K562 (cell line): ENCODE measurements around the gene FBP2. TPM values are rescaled to one million over a fixed set of nuclear protein-coding genes. Genes with fewer than 3 reads are reported as not detected.

Experiments
- ATAC-seq: fragments of 200-7000 bp; cut with Tn5 transposase; 3 replicates; pipeline ENCODE4 v1.9.1; 2020; ENCODE audit warnings: moderate library complexity
- BruUV-seq: library from RNA; stranded (reverse); fragments of 400-500 nt; replicated peaks from 2 replicates; lab custom pipeline; 2021; lab: Mats Ljungman, UMichigan
- CTCF ChIA-PET: fragments of 300-600 bp; formaldehyde crosslinking; extraction: SDS; loops from one replicate; lab custom pipeline; 2021; ENCODE audit warnings: low intra/inter-chr PET ratio; lab: Yijun Ruan, JAX
- POLR2A ChIA-PET: fragments of 300-600, 350-650 bp; sonication (Branson Sonifier 250); formaldehyde crosslinking; extraction: SDS; loops from one replicate; lab custom pipeline; 2021; ENCODE audit warnings: antibody characterized with exemption, inconsistent platforms; lab: Yijun Ruan, JAX
- DNase-seq, 4 experiments: peaks; one replicate each; pipeline versions ENCODE4 v3.0.0 to v3.0.0-alpha.2; 2011 to 2018; ENCODE audit warnings: low spot score in 3 of 4, mixed read lengths in 3 of 4; ENCODE audit errors: extremely low read depth in 1 of 4
- FAIRE-seq: peaks from 2 replicates; lab custom pipeline; 2011; peaks lifted over from hg19 to GRCh38; lab: Jason Lieb, UNC
- H2AFZ ChIP-seq: 2 replicates; pipeline ENCODE4 v1.6.0; 2011; ENCODE audit warnings: low read depth, low read length, control low read depth, inconsistent platforms
- H3K27ac ChIP-seq: fragments of 200-600 bp; 3 replicates; pipeline ENCODE4 v1.8.0; 2011; ENCODE audit warnings: low read depth, mild to moderate bottlenecking, control low read depth, inconsistent platforms, low read length, moderate library complexity, mixed read lengths; ENCODE audit errors: extremely low read depth
- H3K27me3 ChIP-seq, 2 experiments: fragments of 300-600 bp in 1 of 2; 2 replicates in 1 of 2; 3 replicates in 1 of 2; pipeline versions ENCODE4 v1.6.0 to v1.8.0; 2011; ENCODE audit warnings: inconsistent platforms in 2 of 2, low read length in 2 of 2, mild to moderate bottlenecking in 1 of 2, mixed read lengths in 1 of 2, moderate library complexity in 1 of 2; ENCODE audit not compliant: control insufficient read depth in 2 of 2, insufficient read depth in 2 of 2
- H3K36me3 ChIP-seq: fragments of 300-600 bp; 3 replicates; pipeline ENCODE4 v1.8.0; 2011; ENCODE audit warnings: mild to moderate bottlenecking, low read length, inconsistent platforms; ENCODE audit not compliant: control insufficient read depth, insufficient read depth
- H3K4me1 ChIP-seq, 2 experiments: fragments of 200-600 bp in 1 of 2; replicated peaks in 1 of 2; 2 replicates in 1 of 2; 3 replicates in 1 of 2; pipeline versions ENCODE4 v1.5.1 to v1.8.0; 2011; ENCODE audit warnings: inconsistent platforms in 2 of 2, low read length in 2 of 2, mild to moderate bottlenecking in 1 of 2, mixed read lengths in 1 of 2, moderate library complexity in 1 of 2; ENCODE audit not compliant: control insufficient read depth in 2 of 2, insufficient read depth in 2 of 2
- H3K4me2 ChIP-seq: 2 replicates; pipeline ENCODE4 v1.6.1; 2011; ENCODE audit warnings: low read length, control low read depth, inconsistent platforms, mixed read lengths; ENCODE audit not compliant: insufficient read depth
- H3K4me3 ChIP-seq: fragments of 200-600 bp; sonication (generic), shearing (Covaris generic); 2 replicates; pipeline ENCODE4 v1.5.1; 2016; ENCODE audit warnings: control low read depth, inconsistent platforms
- H3K79me2 ChIP-seq: fragments of 200-600 bp; 3 replicates; pipeline ENCODE4 v1.8.0; 2011; ENCODE audit warnings: low read length, inconsistent platforms; ENCODE audit not compliant: control insufficient read depth, insufficient read depth
- H3K9ac ChIP-seq, 2 experiments: 2 replicates each; pipeline versions ENCODE4 v1.6.0 to v1.6.1; 2011; ENCODE audit warnings: low read depth in 2 of 2, low read length in 2 of 2, control low read depth in 1 of 2, inconsistent platforms in 1 of 2, mild to moderate bottlenecking in 1 of 2, mixed read lengths in 1 of 2; ENCODE audit not compliant: insufficient read depth in 1 of 2
- H3K9me1 ChIP-seq: one replicate; pipeline ENCODE4 v1.6.0; 2011; ENCODE audit warnings: inconsistent platforms, mild to moderate bottlenecking, low read length, moderate library complexity; ENCODE audit not compliant: control insufficient read depth, insufficient read depth
- H3K9me3 ChIP-seq: replicated peaks from 2 replicates; pipeline ENCODE4 v1.5.1; 2011; ENCODE audit warnings: low read depth, low read length, inconsistent platforms; ENCODE audit not compliant: control insufficient read depth, insufficient read depth
- H4K20me1 ChIP-seq: replicated peaks from 2 replicates; pipeline ENCODE4 v1.6.1; 2011; ENCODE audit warnings: low read length, inconsistent platforms, mixed read lengths; ENCODE audit not compliant: control insufficient read depth, insufficient read depth
- DACH1 ChIP-seq: fragments of 450-650 bp; IDR thresholded peaks from 2 replicates; pipeline ENCODE4 v1.6.1; 2018; ENCODE audit not compliant: partially characterized antibody
- ESRRB ChIP-seq: fragments of 250-450 bp; sonication (Bioruptor Pico); IDR thresholded peaks from 2 replicates; pipeline ENCODE4 v1.5.0; 2020; ENCODE audit warnings: mild to moderate bottlenecking, moderate library complexity, borderline replicate concordance
- EWSR1 ChIP-seq: fragments of 450-650 bp; IDR thresholded peaks from 2 replicates; pipeline ENCODE4 v1.6.1; 2018; ENCODE audit warnings: borderline replicate concordance, mild to moderate bottlenecking, low read depth, moderate library complexity; ENCODE audit not compliant: partially characterized antibody
- KDM2B ChIP-seq: fragments of 250-450 bp; sonication (Bioruptor Pico); IDR thresholded peaks from 2 replicates; pipeline ENCODE4 v1.8.0; 2021; ENCODE audit warnings: mild to moderate bottlenecking, moderate library complexity
- NFE2 ChIP-seq: IDR thresholded peaks from 2 replicates; pipeline ENCODE4 v1.6.1; 2014; ENCODE audit warnings: antibody characterized with exemption, low read depth
- NR2F6 ChIP-seq: fragments of 450-650 bp; formaldehyde crosslinking; IDR thresholded peaks from 2 replicates; pipeline ENCODE4 v1.4.0; 2020; ENCODE audit warnings: mild to moderate bottlenecking
- PHB ChIP-seq: fragments of 250-450 bp; sonication (Bioruptor Pico); IDR thresholded peaks from 2 replicates; pipeline ENCODE4 v1.5.0; 2021
- RBM25 ChIP-seq: fragments of 200-400 bp; formaldehyde crosslinking; IDR thresholded peaks from 2 replicates; pipeline ENCODE4 v1.6.1; 2018; ENCODE audit warnings: low read length, low read depth, moderate library complexity; ENCODE audit not compliant: severe bottlenecking
- U2AF1 ChIP-seq: fragments of 200-400 bp; formaldehyde crosslinking; optimal IDR thresholded peaks from 2 replicates; pipeline ENCODE3; 2017; ENCODE audit warnings: mild to moderate bottlenecking, low read depth, low read length, moderate library complexity
- ZFPM2 ChIP-seq: fragments of 250-450 bp; sonication (Bioruptor Pico); IDR thresholded peaks from 2 replicates; pipeline ENCODE4 v1.5.1; 2022; ENCODE audit warnings: mild to moderate bottlenecking
- ZNF586 ChIP-seq: fragments of 450-650 bp; formaldehyde crosslinking; conservative IDR thresholded peaks from 2 replicates; pipeline ENCODE4 v1.4.0; 2020; ENCODE audit warnings: mild to moderate bottlenecking, moderate library complexity
- WGBS: fragments of 100-300 bp; shearing (Covaris generic); methylation state at CpG from one replicate; pipeline ENCODE4 v1.1.6; 2016; ENCODE audit warnings: low coverage, mixed read lengths; ENCODE audit not compliant: insufficient coverage; ENCODE audit errors: missing lambda C conversion rate; 5-methylcytosine and 5-hydroxymethylcytosine counted together
- in situ Hi-C: fragments of 300-500 bp; cut with MboI; formaldehyde crosslinking; loops from 4 replicates; pipeline ENCODE4 v1.15.0; 2018; ENCODE audit warnings: inconsistent platforms, mixed read lengths
- intact Hi-C: fragments of 100-400 bp; cut with micrococcal nuclease; formaldehyde crosslinking; loops from 2 replicates; pipeline ENCODE4 v1.14.2; 2022
- polyA plus RNA-seq, 8 experiments: library from polyadenylated mRNA; depleted of rRNA in 4 of 8; stranded (reverse) in 5 of 8; unstranded in 3 of 8; fragments of >200 nt; fragmentation: Nextera tagmentation in 2 of 8; fragmentation: Illumina TruSeq in 1 of 8; extraction: Ambion mirVana in 2 of 8; extraction: Trizol in 1 of 8; gene quantifications; 2 replicates each; pipeline versions ENCODE4 v1.2.1 to v1.2.3, GENCODE V29; 2011 to 2014; ENCODE audit warnings: inconsistent platforms in 1 of 8, missing spikeins in 1 of 8
- total RNA-seq, 7 experiments: library from RNA; depleted of rRNA in 6 of 7; stranded (reverse); fragments of >200 nt in 6 of 7; fragmentation: Illumina TruSeq in 2 of 7; extraction: Trizol in 2 of 7; gene quantifications; 2 replicates each; pipeline versions ENCODE4 v1.2.1 to v1.2.3, GENCODE V29; 2011 to 2021; ENCODE audit warnings: low replicate concordance in 1 of 7
- TF ChIP-seq, protein P1 (sequence below), 3 experiments: fragments of 200-800 bp in 1 of 3; fragments of 250-450 bp in 1 of 3; fragments of 450-650 bp in 1 of 3; sonication (Bioruptor Pico) in 1 of 3; sonication (Bioruptor generic) in 1 of 3; formaldehyde crosslinking in 1 of 3; IDR thresholded peaks; 2 replicates each; pipeline versions ENCODE4 v1.6.1 to v1.8.0; 2016 to 2022; ENCODE audit warnings: mild to moderate bottlenecking in 2 of 3, missing genetic modification characterization in 2 of 3, missing compliant biosample characterization in 1 of 3, moderate library complexity in 1 of 3
- TF ChIP-seq, protein P2 (sequence below): fragments of 250-450 bp; sonication (Bioruptor Pico); IDR thresholded peaks from 2 replicates; pipeline ENCODE4 v1.4.0; 2020; ENCODE audit warnings: mild to moderate bottlenecking
- TF ChIP-seq, protein P3 (sequence below): fragments of 250-450 bp; sonication (Bioruptor Pico); IDR thresholded peaks from 2 replicates; pipeline ENCODE4 v1.8.0; 2022; ENCODE audit warnings: moderate library complexity, mild to moderate bottlenecking, inconsistent platforms
- TF ChIP-seq, protein P4 (sequence below): fragments of 450-650 bp; conservative IDR thresholded peaks from 2 replicates; pipeline ENCODE4 v1.6.1; 2016; ENCODE audit warnings: missing genetic modification characterization, low read depth, mild to moderate bottlenecking, missing compliant biosample characterization, moderate library complexity

Gene FBP2
- total and polyA plus RNA-seq, 9 of the 15 experiments (the other 6 are each of a cell fraction or from before 2014, with no cell fraction given), result 0.06 TPM; not detected in 7

DNA sequence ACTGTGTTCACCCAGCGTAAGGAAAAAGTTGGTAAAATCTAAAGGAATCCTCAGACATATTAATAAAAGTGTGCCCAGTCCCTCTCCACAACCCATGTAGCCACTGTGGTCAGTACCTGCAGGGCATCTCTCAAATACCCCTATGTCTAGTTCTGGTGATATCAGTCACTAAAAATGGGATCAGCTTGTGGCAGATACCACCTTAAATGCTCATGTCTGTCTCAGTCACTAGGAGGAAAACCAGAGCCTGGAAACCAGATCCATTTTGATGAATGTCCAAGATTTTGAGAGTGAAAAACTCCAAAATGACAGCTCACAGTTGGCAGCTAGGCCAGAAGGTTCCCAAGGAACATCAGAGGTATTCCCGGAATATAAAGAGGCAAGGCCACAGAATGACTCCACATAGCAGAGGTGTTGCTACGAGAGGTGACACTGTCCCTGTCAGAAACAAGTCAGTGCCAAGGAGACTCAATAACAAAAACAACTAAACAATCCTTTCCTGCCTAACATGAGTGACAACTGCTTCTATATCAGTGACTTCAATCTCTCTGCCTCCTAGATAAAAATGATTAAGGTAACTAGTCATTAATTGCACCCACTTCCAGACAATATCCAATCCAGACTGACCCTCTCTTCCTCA is 25.3 kb downstream of the FBP2 start:
- no peaks in the 10 kb centered on the region for H3K9me1 ChIP-seq
- no peaks in the 10 kb centered on the region for H3K79me2 ChIP-seq
- DNase-seq, result no peak
- BruUV-seq, result no TSS peak
- 0% methylated on average over 3 of the region's 3 CpGs for WGBS
- no peaks in the 10 kb centered on the region for H3K9me3 ChIP-seq
- in situ Hi-C loops, result no loop called here
- H4K20me1 ChIP-seq, result no peaks in the 10 kb centered on the region
- FAIRE-seq, result no peak
- no peaks in the 10 kb centered on the region for H3K4me1 ChIP-seq
- CTCF ChIA-PET, result no interaction called here
- intact Hi-C loops, result no loop called here
- no peak overlapping the region for H2AFZ ChIP-seq
- POLR2A ChIA-PET, result interaction anchor here (1.6 kb wide), 1 partner anchor 11 kb away, joined by 4 read pairs; no protein-coding TSS in a partner anchor
- peaks cover 24 to 54% of the 10 kb centered on the region in 2 experiments; a peak in 4 of 5 replicates for H3K27me3 ChIP-seq
- H3K4me2 ChIP-seq, result no peak overlapping the region
- no peak overlapping the region for H3K9ac ChIP-seq
- H3K36me3 ChIP-seq, result no peaks in the 10 kb centered on the region
- H3K4me3 ChIP-seq, result no peak overlapping the region
- no peak for ATAC-seq
- H3K27ac ChIP-seq, result no peak overlapping the region
- TF ChIP-seq NR2F6 (CRISPR knock-in tag), result no peak
- TF ChIP-seq, protein P1, sequence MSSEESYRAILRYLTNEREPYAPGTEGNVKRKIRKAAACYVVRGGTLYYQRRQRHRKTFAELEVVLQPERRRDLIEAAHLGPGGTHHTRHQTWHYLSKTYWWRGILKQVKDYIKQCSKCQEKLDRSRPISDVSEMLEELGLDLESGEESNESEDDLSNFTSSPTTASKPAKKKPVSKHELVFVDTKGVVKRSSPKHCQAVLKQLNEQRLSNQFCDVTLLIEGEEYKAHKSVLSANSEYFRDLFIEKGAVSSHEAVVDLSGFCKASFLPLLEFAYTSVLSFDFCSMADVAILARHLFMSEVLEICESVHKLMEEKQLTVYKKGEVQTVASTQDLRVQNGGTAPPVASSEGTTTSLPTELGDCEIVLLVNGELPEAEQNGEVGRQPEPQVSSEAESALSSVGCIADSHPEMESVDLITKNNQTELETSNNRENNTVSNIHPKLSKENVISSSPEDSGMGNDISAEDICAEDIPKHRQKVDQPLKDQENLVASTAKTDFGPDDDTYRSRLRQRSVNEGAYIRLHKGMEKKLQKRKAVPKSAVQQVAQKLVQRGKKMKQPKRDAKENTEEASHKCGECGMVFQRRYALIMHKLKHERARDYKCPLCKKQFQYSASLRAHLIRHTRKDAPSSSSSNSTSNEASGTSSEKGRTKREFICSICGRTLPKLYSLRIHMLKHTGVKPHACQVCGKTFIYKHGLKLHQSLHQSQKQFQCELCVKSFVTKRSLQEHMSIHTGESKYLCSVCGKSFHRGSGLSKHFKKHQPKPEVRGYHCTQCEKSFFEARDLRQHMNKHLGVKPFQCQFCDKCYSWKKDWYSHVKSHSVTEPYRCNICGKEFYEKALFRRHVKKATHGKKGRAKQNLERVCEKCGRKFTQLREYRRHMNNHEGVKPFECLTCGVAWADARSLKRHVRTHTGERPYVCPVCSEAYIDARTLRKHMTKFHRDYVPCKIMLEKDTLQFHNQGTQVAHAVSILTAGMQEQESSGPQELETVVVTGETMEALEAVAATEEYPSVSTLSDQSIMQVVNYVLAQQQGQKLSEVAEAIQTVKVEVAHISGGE (CRISPR knock-in tag; IDR thresholded peaks at IDR 0.05), result no peak
- TF ChIP-seq KDM2B (CRISPR knock-in tag), result no peak
- TF ChIP-seq DACH1, result no peak
- TF ChIP-seq ZFPM2 (CRISPR knock-in tag), result no peak
- TF ChIP-seq, protein P2, sequence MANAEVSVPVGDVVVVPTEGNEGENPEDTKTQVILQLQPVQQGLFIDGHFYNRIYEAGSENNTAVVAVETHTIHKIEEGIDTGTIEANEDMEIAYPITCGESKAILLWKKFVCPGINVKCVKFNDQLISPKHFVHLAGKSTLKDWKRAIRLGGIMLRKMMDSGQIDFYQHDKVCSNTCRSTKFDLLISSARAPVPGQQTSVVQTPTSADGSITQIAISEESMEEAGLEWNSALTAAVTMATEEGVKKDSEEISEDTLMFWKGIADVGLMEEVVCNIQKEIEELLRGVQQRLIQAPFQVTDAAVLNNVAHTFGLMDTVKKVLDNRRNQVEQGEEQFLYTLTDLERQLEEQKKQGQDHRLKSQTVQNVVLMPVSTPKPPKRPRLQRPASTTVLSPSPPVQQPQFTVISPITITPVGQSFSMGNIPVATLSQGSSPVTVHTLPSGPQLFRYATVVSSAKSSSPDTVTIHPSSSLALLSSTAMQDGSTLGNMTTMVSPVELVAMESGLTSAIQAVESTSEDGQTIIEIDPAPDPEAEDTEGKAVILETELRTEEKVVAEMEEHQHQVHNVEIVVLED (CRISPR knock-in tag), result no peak
- no peak for TF ChIP-seq RBM25
- TF ChIP-seq ESRRB (CRISPR knock-in tag), result no peak
- TF ChIP-seq, protein P3, sequence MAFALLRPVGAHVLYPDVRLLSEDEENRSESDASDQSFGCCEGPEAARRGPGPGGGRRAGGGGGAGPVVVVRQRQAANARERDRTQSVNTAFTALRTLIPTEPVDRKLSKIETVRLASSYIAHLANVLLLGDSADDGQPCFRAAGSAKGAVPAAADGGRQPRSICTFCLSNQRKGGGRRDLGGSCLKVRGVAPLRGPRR (CRISPR knock-in tag), result no peak
- no peak for TF ChIP-seq NFE2
- TF ChIP-seq, protein P4, sequence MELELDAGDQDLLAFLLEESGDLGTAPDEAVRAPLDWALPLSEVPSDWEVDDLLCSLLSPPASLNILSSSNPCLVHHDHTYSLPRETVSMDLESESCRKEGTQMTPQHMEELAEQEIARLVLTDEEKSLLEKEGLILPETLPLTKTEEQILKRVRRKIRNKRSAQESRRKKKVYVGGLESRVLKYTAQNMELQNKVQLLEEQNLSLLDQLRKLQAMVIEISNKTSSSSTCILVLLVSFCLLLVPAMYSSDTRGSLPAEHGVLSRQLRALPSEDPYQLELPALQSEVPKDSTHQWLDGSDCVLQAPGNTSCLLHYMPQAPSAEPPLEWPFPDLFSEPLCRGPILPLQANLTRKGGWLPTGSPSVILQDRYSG (tag), result no peak
- TF ChIP-seq PHB (CRISPR knock-in tag), result no peak
- TF ChIP-seq ZNF586, result no peak
- TF ChIP-seq U2AF1, result no peak
- no peak for TF ChIP-seq EWSR1
